Trophoblast cell (in vitro differentiated cells and primary cell): ENCODE data around the gene ASB2.

Experiments used
- DNase-seq, 2 donors: peaks; one replicate each; pipeline ENCODE4 v3.0.0-alpha.2; 2016
- H2AFZ ChIP-seq: 2 replicates; pipeline ENCODE4 v1.6.1; 2013; ENCODE audit warnings: low read length, moderate library complexity, mild to moderate bottlenecking; ENCODE audit not compliant: insufficient read depth, poor library complexity
- H2AK5ac ChIP-seq: 2 replicates; pipeline ENCODE4 v1.6.1; 2013; ENCODE audit warnings: mild to moderate bottlenecking, low read length
- H2BK120ac ChIP-seq: 2 replicates; pipeline ENCODE4 v1.6.1; 2013; ENCODE audit warnings: low read length, mild to moderate bottlenecking, moderate library complexity; ENCODE audit not compliant: insufficient read depth, poor library complexity
- H2BK12ac ChIP-seq: 2 replicates; pipeline ENCODE4 v1.6.1; 2013; ENCODE audit warnings: mild to moderate bottlenecking, low read length, moderate library complexity
- H2BK5ac ChIP-seq: 2 replicates; pipeline ENCODE4 v1.6.1; 2013; ENCODE audit warnings: low read length, low read depth, moderate library complexity, mild to moderate bottlenecking; ENCODE audit not compliant: poor library complexity
- H3K14ac ChIP-seq: 2 replicates; pipeline ENCODE4 v1.6.1; 2013; ENCODE audit warnings: mild to moderate bottlenecking, low read length
- H3K18ac ChIP-seq: 2 replicates; pipeline ENCODE4 v1.6.1; 2013; ENCODE audit warnings: mild to moderate bottlenecking, low read length
- H3K23ac ChIP-seq: 2 replicates; pipeline ENCODE4 v1.6.1; 2013; ENCODE audit warnings: low read length
- H3K27ac ChIP-seq: 2 replicates; pipeline ENCODE4 v1.5.1; 2013; ENCODE audit warnings: low read depth, mild to moderate bottlenecking, inconsistent platforms, low read length, moderate library complexity
- H3K27me3 ChIP-seq: 2 replicates; pipeline ENCODE4 v1.6.1; 2013; ENCODE audit warnings: inconsistent platforms, mild to moderate bottlenecking, low read length, moderate library complexity; ENCODE audit not compliant: insufficient read depth
- H3K36me3 ChIP-seq, 2 experiments: 1 replicate in 1 of 2; 2 replicates in 1 of 2; pipeline ENCODE4 v1.6.1; 2013; ENCODE audit warnings: low read length in 2 of 2, mild to moderate bottlenecking in 2 of 2, moderate library complexity in 1 of 2; ENCODE audit not compliant: insufficient read depth in 2 of 2, control insufficient read depth in 1 of 2
- H3K4ac ChIP-seq: 2 replicates; pipeline ENCODE4 v1.6.1; 2013; ENCODE audit warnings: low read depth, mild to moderate bottlenecking, low read length, moderate library complexity
- H3K4me1 ChIP-seq, 2 experiments: 1 replicate in 1 of 2; 2 replicates in 1 of 2; pipeline ENCODE4 v1.6.1; 2013; ENCODE audit warnings: low read length in 2 of 2, mild to moderate bottlenecking in 2 of 2, moderate library complexity in 1 of 2; ENCODE audit not compliant: insufficient read depth in 2 of 2, control insufficient read depth in 1 of 2
- H3K4me2 ChIP-seq: 2 replicates; pipeline ENCODE4 v1.6.1; 2013; ENCODE audit warnings: inconsistent platforms, mild to moderate bottlenecking, low read length, moderate library complexity
- H3K4me3 ChIP-seq: 2 replicates; pipeline ENCODE4 v1.5.1; 2013; ENCODE audit warnings: mild to moderate bottlenecking, low read depth, low read length, inconsistent platforms
- H3K79me1 ChIP-seq: one replicate; pipeline ENCODE4 v1.6.1; 2013; ENCODE audit warnings: low read length
- H3K79me2 ChIP-seq: 2 replicates; pipeline ENCODE4 v1.6.1; 2013; ENCODE audit warnings: low read length, mild to moderate bottlenecking; ENCODE audit not compliant: control insufficient read depth, insufficient read depth, poor library complexity
- H3K9ac ChIP-seq: 2 replicates; pipeline ENCODE4 v1.6.1; 2013; ENCODE audit warnings: mild to moderate bottlenecking, low read length
- H3K9me3 ChIP-seq: 2 replicates; pipeline ENCODE4 v1.6.1; 2013; ENCODE audit warnings: low read depth, mild to moderate bottlenecking, control low read depth, inconsistent platforms, low read length; ENCODE audit not compliant: insufficient read depth
- H4K12ac ChIP-seq: 2 replicates; pipeline ENCODE4 v1.6.1; 2013; ENCODE audit warnings: low read depth, mild to moderate bottlenecking, low read length, moderate library complexity
- H4K8ac ChIP-seq: 2 replicates; pipeline ENCODE4 v1.6.1; 2013; ENCODE audit warnings: low read depth, mild to moderate bottlenecking, low read length, moderate library complexity
- H4K91ac ChIP-seq: one replicate; pipeline ENCODE4 v1.6.1; 2013; ENCODE audit warnings: low read depth, mild to moderate bottlenecking, low read length, moderate library complexity
- WGBS: extraction: QIAGEN DNeasy Blood & Tissue Kit; methylation state at CpG from one replicate; pipeline ENCODE4 v1.1.7; 2013; ENCODE audit warnings: missing lambda C conversion rate; ENCODE audit not compliant: insufficient read length, insufficient coverage; ENCODE audit errors: extremely low coverage; 5-methylcytosine and 5-hydroxymethylcytosine counted together

The ASB2 gene

GRCh38 chr14:93925374-93925895 is 50.9 kb downstream of the ASB2 start:
- Histone ChIP-seq H2BK120ac (no peak overlapping the region), H2BK5ac (no peak overlapping the region), H3K4me2 (no peak overlapping the region), H3K4me1 (no peaks in the 10 kb centered on the region), H2AFZ (no peak overlapping the region), H3K79me2 (no peaks in the 10 kb centered on the region), H3K14ac (no peak overlapping the region), H4K12ac (no peak overlapping the region), H3K9ac (no peak overlapping the region), H3K18ac (no peak overlapping the region), H3K9me3 (peaks cover 2% of the 10 kb centered on the region), H3K23ac (no peak overlapping the region), H3K36me3 (no peaks in the 10 kb centered on the region), H3K4ac (no peak overlapping the region), H4K91ac (no peak overlapping the region), H3K27ac (no peak overlapping the region), H2AK5ac (no peak overlapping the region), H4K8ac (no peak overlapping the region), H3K4me3 (no peak overlapping the region), H3K27me3 (no peaks in the 10 kb centered on the region), H2BK12ac (no peak overlapping the region), H3K79me1 (no peaks in the 10 kb centered on the region)
- no CpG with 5 or more reads among the region's 13 CpGs for WGBS
- peak; percentile 51 to 56 for DNase-seq

- Histone ChIP-seq H3K36me3 (no peaks in the 10 kb centered on the region), H2BK120ac (no peak overlapping the region), H3K27ac (no peak overlapping the region), H3K79me1 (no peaks in the 10 kb centered on the region), H3K4me2 (no peak overlapping the region), H3K18ac (no peak overlapping the region), H3K4me3 (no peak overlapping the region), H3K79me2 (no peaks in the 10 kb centered on the region), H2BK12ac (no peak overlapping the region), H3K23ac (no peak overlapping the region), H3K9ac (no peak overlapping the region), H4K8ac (no peak overlapping the region), H3K4ac (no peak overlapping the region), H2BK5ac (no peak overlapping the region), H3K27me3 (no peaks in the 10 kb centered on the region), H4K12ac (no peak overlapping the region), H4K91ac (no peak overlapping the region), H3K14ac (no peak overlapping the region), H3K9me3 (peaks cover 2% of the 10 kb centered on the region), H2AK5ac (no peak overlapping the region), H3K4me1 (no peaks in the 10 kb centered on the region), H2AFZ (no peak overlapping the region)
- DNase-seq: no peak
- no CpG with 5 or more reads among the region's 14 CpGs for WGBS
These were observed 51.6 kb downstream of the ASB2 start for GRCh38 chr14:93924592-93925355.

DNA sequence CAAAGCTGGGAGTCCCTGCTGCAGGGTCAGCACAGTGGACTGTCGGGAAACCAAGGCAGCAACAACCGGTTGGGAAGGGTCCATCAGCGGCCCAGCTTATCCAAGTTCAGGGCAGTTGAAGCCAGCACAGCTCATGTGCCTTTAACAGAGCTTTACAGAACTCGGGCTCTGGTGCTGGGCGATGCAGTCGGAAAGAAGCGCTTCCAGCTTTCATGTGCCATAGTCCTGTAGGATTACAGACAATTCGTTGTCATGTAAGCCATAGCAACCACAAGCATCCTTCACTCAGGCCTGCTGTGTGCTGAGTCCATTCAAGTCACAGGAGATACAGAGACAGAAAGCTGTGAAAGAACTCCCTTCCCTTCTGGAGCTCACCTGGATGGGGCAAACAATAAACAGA is 52.7 kb downstream of the ASB2 start:
- Histone ChIP-seq H2BK5ac (no peak overlapping the region), H3K18ac (no peak overlapping the region), H3K4me1 (no peaks in the 10 kb centered on the region), H4K8ac (no peak overlapping the region), H3K79me1 (no peaks in the 10 kb centered on the region), H3K4me2 (no peak overlapping the region), H2AFZ (no peak overlapping the region), H3K9me3 (peaks cover 3% of the 10 kb centered on the region), H3K36me3 (no peaks in the 10 kb centered on the region), H3K27me3 (no peaks in the 10 kb centered on the region), H2BK12ac (no peak overlapping the region), H3K23ac (no peak overlapping the region), H3K9ac (no peak overlapping the region), H3K4me3 (no peak overlapping the region), H3K27ac (no peak overlapping the region), H2AK5ac (no peak overlapping the region), H3K14ac (no peak overlapping the region), H4K12ac (no peak overlapping the region), H3K4ac (no peak overlapping the region), H2BK120ac (no peak overlapping the region), H3K79me2 (no peaks in the 10 kb centered on the region), H4K91ac (no peak overlapping the region)
- no CpG with 5 or more reads among the region's 8 CpGs for WGBS
- DNase-seq: no peak

DNA sequence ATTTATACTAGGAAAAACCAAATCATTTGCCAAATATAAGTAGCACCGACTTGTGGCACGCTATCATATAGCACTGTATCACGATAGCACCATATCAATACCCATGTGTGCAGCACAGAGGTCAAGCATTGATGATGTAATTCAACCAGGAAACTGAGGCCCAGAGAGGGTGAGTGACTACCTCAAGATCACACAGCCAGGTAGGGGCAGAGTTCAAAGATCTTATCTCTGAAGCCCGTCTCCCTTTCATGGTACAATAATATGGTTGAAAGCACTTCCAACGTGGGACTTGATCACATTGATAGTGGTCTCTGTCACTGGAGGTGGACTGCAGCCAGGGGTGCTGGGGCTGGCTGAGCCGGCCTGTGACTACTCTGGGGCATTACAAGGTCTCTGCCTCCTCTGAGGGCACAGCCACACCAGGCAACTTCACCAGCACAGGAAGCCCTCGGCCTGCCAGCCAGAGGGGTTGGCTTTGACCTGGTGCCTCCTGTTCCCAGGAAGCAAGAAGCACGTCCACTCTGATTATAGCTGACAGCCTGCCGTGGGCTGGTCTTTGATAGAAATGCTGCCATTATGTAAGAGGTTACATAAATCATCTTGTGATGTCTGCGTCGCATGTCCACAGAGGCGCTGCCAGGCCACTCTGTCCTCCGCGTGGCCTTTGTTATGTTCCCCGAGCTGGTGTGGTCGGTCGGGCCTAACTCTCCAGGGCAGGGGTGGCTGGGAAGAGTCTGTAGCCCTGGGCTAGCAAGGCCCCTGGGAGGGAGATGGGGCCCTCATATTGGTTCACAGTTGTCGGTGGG is 55.2 kb downstream of the ASB2 start:
- Histone ChIP-seq H3K9ac (no peak overlapping the region), H3K79me1 (no peaks in the 10 kb centered on the region), H2BK5ac (no peak overlapping the region), H3K4ac (no peak overlapping the region), H2AK5ac (no peak overlapping the region), H3K4me1 (no peaks in the 10 kb centered on the region), H3K23ac (no peak overlapping the region), H3K18ac (no peak overlapping the region), H3K36me3 (no peaks in the 10 kb centered on the region), H3K27ac (no peak overlapping the region), H4K8ac (no peak overlapping the region), H2BK12ac (no peak overlapping the region), H3K4me2 (no peak overlapping the region), H3K9me3 (peaks cover 3% of the 10 kb centered on the region), H3K4me3 (no peak overlapping the region), H3K14ac (no peak overlapping the region), H2BK120ac (no peak overlapping the region), H4K91ac (no peak overlapping the region), H3K27me3 (no peaks in the 10 kb centered on the region), H3K79me2 (no peaks in the 10 kb centered on the region), H4K12ac (no peak overlapping the region), H2AFZ (no peak overlapping the region)
- DNase-seq: no peak
- no CpG with 5 or more reads among the region's 18 CpGs for WGBS
